HepG2 (cell line): ENCODE measurements around the gene SSTR5. TPM values are rescaled to one million over a fixed set of nuclear protein-coding genes. Genes with fewer than 3 reads are reported as not detected.
A peak's percentile ranks its signal among the peaks of the same experiment; 100 is the strongest.

ENCODE experiments used
- IKZF4 ChIP-seq: sonication (generic); formaldehyde crosslinking; IDR thresholded peaks from 2 replicates; pipeline ENCODE4 v1.5.1; 2020; ENCODE audit warnings: borderline replicate concordance, mild to moderate bottlenecking, low read depth, missing genetic modification reagents; ENCODE audit errors: not compliant biosample characterization
- RFXAP ChIP-seq: sonication (generic); formaldehyde crosslinking; IDR thresholded peaks from 2 replicates; pipeline ENCODE4 v1.4.0; 2020; ENCODE audit warnings: missing genetic modification reagents, borderline replicate concordance
- RNF2 ChIP-seq: fragments of 450-650 bp; conservative IDR thresholded peaks from 2 replicates; pipeline ENCODE4 v1.6.1; 2016; ENCODE audit warnings: low read depth
- ZFP36L2 ChIP-seq: sonication (generic); formaldehyde crosslinking; IDR thresholded peaks from 2 replicates; pipeline ENCODE4 v1.4.0; 2020; ENCODE audit warnings: missing genetic modification reagents
- ZNF138 ChIP-seq: sonication (generic); formaldehyde crosslinking; IDR thresholded peaks from 2 replicates; pipeline ENCODE4 v1.5.0; 2020; ENCODE audit warnings: mild to moderate bottlenecking, low read depth, missing genetic modification reagents
- ZNF207 ChIP-seq: fragments of 450-650 bp; IDR thresholded peaks from 2 replicates; pipeline ENCODE4 v1.6.1; 2016; ENCODE audit warnings: antibody characterized with exemption, borderline replicate concordance
- ZNF557 ChIP-seq: sonication (generic); formaldehyde crosslinking; IDR thresholded peaks from 2 replicates; pipeline ENCODE4 v1.4.0; 2020; ENCODE audit warnings: missing genetic modification reagents
- ZNF558 ChIP-seq: sonication (generic); formaldehyde crosslinking; IDR thresholded peaks from 2 replicates; pipeline ENCODE4 v1.9.0; 2022; ENCODE audit warnings: mild to moderate bottlenecking, missing genetic modification reagents, borderline replicate concordance
- ZNF644 ChIP-seq: IDR thresholded peaks from 2 replicates; pipeline ENCODE4 v1.6.1; 2016; ENCODE audit warnings: low read depth
- polyA plus RNA-seq, 8 experiments: library from polyadenylated mRNA; depleted of rRNA in 3 of 8; stranded (reverse) in 7 of 8; unstranded in 1 of 8; fragments of >200 nt; fragmentation: Illumina TruSeq in 4 of 8; extraction: Trizol in 4 of 8; gene quantifications; 2 replicates each; pipeline versions ENCODE4 v1.2.1 to v1.2.3, GENCODE V29; 2011 to 2016; ENCODE audit warnings: low read depth in 4 of 8, missing spikeins in 1 of 8, mixed read lengths in 1 of 8; ENCODE audit not compliant: insufficient read depth in 1 of 8
- total RNA-seq, 5 experiments: library from RNA; depleted of rRNA; stranded (reverse); fragments of >200 nt; fragmentation: Illumina TruSeq; extraction: Trizol; gene quantifications; 2 replicates each; pipeline ENCODE4 v1.2.3, GENCODE V29; 2016; ENCODE audit warnings: low read depth in 1 of 5
- TF ChIP-seq, protein P1 (sequence below): sonication (generic); formaldehyde crosslinking; IDR thresholded peaks from 2 replicates; pipeline ENCODE4 v1.4.0; 2020; ENCODE audit warnings: missing genetic modification reagents, borderline replicate concordance
- TF ChIP-seq, protein P2 (sequence below): sonication (generic); formaldehyde crosslinking; conservative IDR thresholded peaks from 2 replicates; pipeline ENCODE4 v1.8.0; 2022; ENCODE audit warnings: mild to moderate bottlenecking, moderate library complexity, missing genetic modification reagents
- TF ChIP-seq, protein P3 (sequence below): sonication (generic); formaldehyde crosslinking; IDR thresholded peaks from 2 replicates; pipeline ENCODE4 v1.8.1; 2023; ENCODE audit warnings: missing genetic modification reagents, mild to moderate bottlenecking, borderline replicate concordance
- TF ChIP-seq, protein P4 (sequence below): IDR thresholded peaks from 2 replicates; pipeline ENCODE4 v1.6.1; 2016; ENCODE audit warnings: low read depth, missing genetic modification reagents, missing compliant biosample characterization

SSTR5 gene
- total and polyA plus RNA-seq, 2 of the 13 experiments (the other 11 are each of a cell fraction or from before 2014, with no cell fraction given): 0.20 to 0.49 TPM

DNA sequence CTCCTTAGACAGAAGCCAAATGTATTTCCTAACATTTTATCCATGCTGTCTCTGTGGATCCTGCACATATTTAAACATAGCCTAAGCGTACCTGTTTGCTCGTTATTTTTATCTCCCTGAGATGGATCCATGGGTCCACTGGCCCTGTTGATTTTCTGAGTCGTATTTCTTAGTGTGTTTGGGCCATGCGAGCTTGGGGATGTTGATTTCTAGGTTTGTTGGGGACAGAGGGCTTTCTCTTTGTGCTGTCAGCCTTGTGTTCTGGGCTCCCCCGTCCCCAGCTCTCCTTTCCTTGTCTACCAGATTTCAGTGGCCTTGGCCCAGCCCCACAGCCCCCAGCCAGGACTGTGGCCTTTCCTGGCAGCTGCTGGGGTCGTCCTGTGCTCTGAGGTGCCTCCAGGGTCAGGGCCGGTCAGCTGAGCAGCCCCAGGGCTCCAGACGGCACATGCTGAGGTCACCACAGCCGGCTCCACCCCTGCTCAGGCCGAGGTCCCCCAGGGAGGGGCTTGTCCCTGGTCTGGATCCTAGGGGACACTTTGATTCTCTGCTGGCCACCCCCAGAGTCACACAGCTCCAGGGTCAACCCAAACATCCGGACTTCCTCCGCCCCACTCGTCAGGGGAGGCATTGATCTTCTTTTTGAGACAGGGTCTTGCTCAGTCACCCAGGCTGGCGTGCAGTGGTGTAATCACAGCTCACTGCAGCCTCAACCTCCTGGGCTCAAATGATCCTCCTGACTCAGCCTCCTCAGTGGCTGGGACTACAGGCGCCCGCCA is 4.4 kb downstream of the SSTR5 start (continued):
- TF ChIP-seq, protein P1, sequence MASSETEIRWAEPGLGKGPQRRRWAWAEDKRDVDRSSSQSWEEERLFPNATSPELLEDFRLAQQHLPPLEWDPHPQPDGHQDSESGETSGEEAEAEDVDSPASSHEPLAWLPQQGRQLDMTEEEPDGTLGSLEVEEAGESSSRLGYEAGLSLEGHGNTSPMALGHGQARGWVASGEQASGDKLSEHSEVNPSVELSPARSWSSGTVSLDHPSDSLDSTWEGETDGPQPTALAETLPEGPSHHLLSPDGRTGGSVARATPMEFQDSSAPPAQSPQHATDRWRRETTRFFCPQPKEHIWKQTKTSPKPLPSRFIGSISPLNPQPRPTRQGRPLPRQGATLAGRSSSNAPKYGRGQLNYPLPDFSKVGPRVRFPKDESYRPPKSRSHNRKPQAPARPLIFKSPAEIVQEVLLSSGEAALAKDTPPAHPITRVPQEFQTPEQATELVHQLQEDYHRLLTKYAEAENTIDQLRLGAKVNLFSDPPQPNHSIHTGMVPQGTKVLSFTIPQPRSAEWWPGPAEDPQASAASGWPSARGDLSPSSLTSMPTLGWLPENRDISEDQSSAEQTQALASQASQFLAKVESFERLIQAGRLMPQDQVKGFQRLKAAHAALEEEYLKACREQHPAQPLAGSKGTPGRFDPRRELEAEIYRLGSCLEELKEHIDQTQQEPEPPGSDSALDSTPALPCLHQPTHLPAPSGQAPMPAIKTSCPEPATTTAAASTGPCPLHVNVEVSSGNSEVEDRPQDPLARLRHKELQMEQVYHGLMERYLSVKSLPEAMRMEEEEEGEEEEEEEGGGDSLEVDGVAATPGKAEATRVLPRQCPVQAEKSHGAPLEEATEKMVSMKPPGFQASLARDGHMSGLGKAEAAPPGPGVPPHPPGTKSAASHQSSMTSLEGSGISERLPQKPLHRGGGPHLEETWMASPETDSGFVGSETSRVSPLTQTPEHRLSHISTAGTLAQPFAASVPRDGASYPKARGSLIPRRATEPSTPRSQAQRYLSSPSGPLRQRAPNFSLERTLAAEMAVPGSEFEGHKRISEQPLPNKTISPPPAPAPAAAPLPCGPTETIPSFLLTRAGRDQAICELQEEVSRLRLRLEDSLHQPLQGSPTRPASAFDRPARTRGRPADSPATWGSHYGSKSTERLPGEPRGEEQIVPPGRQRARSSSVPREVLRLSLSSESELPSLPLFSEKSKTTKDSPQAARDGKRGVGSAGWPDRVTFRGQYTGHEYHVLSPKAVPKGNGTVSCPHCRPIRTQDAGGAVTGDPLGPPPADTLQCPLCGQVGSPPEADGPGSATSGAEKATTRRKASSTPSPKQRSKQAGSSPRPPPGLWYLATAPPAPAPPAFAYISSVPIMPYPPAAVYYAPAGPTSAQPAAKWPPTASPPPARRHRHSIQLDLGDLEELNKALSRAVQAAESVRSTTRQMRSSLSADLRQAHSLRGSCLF: no peak
- TF ChIP-seq ZNF558 (CRISPR knock-in tag): no peak
- peak; percentile 58 for TF ChIP-seq IKZF4 (CRISPR knock-in tag)
- TF ChIP-seq, protein P2, sequence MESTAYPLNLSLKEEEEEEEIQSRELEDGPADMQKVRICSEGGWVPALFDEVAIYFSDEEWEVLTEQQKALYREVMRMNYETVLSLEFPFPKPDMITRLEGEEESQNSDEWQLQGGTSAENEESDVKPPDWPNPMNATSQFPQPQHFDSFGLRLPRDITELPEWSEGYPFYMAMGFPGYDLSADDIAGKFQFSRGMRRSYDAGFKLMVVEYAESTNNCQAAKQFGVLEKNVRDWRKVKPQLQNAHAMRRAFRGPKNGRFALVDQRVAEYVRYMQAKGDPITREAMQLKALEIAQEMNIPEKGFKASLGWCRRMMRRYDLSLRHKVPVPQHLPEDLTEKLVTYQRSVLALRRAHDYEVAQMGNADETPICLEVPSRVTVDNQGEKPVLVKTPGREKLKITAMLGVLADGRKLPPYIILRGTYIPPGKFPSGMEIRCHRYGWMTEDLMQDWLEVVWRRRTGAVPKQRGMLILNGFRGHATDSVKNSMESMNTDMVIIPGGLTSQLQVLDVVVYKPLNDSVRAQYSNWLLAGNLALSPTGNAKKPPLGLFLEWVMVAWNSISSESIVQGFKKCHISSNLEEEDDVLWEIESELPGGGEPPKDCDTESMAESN (CRISPR knock-in tag): peak; percentile 52
- no peak for TF ChIP-seq ZNF557 (CRISPR knock-in tag)
- TF ChIP-seq ZFP36L2 (CRISPR knock-in tag): no peak
- TF ChIP-seq RFXAP: no peak
- TF ChIP-seq ZNF207: no peak
- TF ChIP-seq ZNF644: no peak
- TF ChIP-seq, protein P3, sequence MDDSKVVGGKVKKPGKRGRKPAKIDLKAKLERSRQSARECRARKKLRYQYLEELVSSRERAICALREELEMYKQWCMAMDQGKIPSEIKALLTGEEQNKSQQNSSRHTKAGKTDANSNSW: no peak
- TF ChIP-seq RNF2: no peak
- TF ChIP-seq, protein P4, sequence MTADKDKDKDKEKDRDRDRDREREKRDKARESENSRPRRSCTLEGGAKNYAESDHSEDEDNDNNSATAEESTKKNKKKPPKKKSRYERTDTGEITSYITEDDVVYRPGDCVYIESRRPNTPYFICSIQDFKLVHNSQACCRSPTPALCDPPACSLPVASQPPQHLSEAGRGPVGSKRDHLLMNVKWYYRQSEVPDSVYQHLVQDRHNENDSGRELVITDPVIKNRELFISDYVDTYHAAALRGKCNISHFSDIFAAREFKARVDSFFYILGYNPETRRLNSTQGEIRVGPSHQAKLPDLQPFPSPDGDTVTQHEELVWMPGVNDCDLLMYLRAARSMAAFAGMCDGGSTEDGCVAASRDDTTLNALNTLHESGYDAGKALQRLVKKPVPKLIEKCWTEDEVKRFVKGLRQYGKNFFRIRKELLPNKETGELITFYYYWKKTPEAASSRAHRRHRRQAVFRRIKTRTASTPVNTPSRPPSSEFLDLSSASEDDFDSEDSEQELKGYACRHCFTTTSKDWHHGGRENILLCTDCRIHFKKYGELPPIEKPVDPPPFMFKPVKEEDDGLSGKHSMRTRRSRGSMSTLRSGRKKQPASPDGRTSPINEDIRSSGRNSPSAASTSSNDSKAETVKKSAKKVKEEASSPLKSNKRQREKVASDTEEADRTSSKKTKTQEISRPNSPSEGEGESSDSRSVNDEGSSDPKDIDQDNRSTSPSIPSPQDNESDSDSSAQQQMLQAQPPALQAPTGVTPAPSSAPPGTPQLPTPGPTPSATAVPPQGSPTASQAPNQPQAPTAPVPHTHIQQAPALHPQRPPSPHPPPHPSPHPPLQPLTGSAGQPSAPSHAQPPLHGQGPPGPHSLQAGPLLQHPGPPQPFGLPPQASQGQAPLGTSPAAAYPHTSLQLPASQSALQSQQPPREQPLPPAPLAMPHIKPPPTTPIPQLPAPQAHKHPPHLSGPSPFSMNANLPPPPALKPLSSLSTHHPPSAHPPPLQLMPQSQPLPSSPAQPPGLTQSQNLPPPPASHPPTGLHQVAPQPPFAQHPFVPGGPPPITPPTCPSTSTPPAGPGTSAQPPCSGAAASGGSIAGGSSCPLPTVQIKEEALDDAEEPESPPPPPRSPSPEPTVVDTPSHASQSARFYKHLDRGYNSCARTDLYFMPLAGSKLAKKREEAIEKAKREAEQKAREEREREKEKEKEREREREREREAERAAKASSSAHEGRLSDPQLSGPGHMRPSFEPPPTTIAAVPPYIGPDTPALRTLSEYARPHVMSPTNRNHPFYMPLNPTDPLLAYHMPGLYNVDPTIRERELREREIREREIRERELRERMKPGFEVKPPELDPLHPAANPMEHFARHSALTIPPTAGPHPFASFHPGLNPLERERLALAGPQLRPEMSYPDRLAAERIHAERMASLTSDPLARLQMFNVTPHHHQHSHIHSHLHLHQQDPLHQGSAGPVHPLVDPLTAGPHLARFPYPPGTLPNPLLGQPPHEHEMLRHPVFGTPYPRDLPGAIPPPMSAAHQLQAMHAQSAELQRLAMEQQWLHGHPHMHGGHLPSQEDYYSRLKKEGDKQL (CRISPR knock-in tag): no peak; the same call in 1 of the 2 replicates
- TF ChIP-seq ZNF138 (CRISPR knock-in tag): no peak
